ENCODE measurements around the gene S1PR4.

The S1PR4 gene

GRCh38 chr19:3178377-3178972, at the start of gene S1PR4:
S1PR4 (plus strand) TSS chr19:3178769; CDS start chr19:3178793, 24 bp downstream.
- no peak for DNase-seq (ENCODE audit: low spot score)

GRCh38 chr19:3129112-3129511, 49.5 kb upstream of the S1PR4 start:
- no peak for DNase-seq (ENCODE audit: low spot score)

- no peak for DNase-seq (ENCODE audit: low spot score)
Measured at GRCh38 chr19:3131168-3131567, 47.4 kb upstream of the S1PR4 start.

GRCh38 chr19:3132971-3133792, 45.4 kb upstream of the S1PR4 start:
- DNase-seq (ENCODE audit: low spot score) = peak; percentile 63

GRCh38 chr19:3133793-3134116, 44.8 kb upstream of the S1PR4 start:
- DNase-seq (ENCODE audit: low spot score) = no peak

GRCh38 chr19:3135961-3136683, 42.4 kb upstream of the S1PR4 start, which contains the start of gene GNA15:
GNA15 (plus strand) TSS chr19:3136033; CDS start chr19:3136451, 418 bp downstream.
- no peak for DNase-seq (ENCODE audit: low spot score)

GRCh38 chr19:3136684-3137055, 41.9 kb upstream of the S1PR4 start:
- no peak for DNase-seq (ENCODE audit: low spot score)

GRCh38 chr19:3137119-3137518, 41.5 kb upstream of the S1PR4 start:
- DNase-seq (ENCODE audit: low spot score) = no peak

GRCh38 chr19:3138268-3138667, 40.3 kb upstream of the S1PR4 start:
- DNase-seq (ENCODE audit: low spot score) = no peak

- no peak for DNase-seq (ENCODE audit: low spot score)
Measured at GRCh38 chr19:3140667-3141038, 37.9 kb upstream of the S1PR4 start.

- DNase-seq (ENCODE audit: low spot score) = no peak
Measured at GRCh38 chr19:3142292-3142670, 36.3 kb upstream of the S1PR4 start.

GRCh38 chr19:3142781-3143337, 35.7 kb upstream of the S1PR4 start:
- no peak for DNase-seq (ENCODE audit: low spot score)

- peak; percentile 41 for DNase-seq (ENCODE audit: low spot score)
Measured at GRCh38 chr19:3145909-3146676, 32.5 kb upstream of the S1PR4 start.

GRCh38 chr19:3146677-3147100, 31.9 kb upstream of the S1PR4 start:
- DNase-seq (ENCODE audit: low spot score) = no peak

GRCh38 chr19:3148503-3148902, 30.1 kb upstream of the S1PR4 start:
- DNase-seq (ENCODE audit: low spot score) = no peak

- no peak for DNase-seq (ENCODE audit: low spot score)
Measured at GRCh38 chr19:3149089-3149488, 29.5 kb upstream of the S1PR4 start.

- no peak for DNase-seq (ENCODE audit: low spot score)
Measured at GRCh38 chr19:3149526-3150505, 28.8 kb upstream of the S1PR4 start.

- DNase-seq (ENCODE audit: low spot score) = no peak
Measured at GRCh38 chr19:3150739-3151329, 27.7 kb upstream of the S1PR4 start.

- no peak for DNase-seq (ENCODE audit: low spot score)
Measured at GRCh38 chr19:3151563-3152418, 26.8 kb upstream of the S1PR4 start.

GRCh38 chr19:3152419-3152780, 26.2 kb upstream of the S1PR4 start:
- DNase-seq (ENCODE audit: low spot score) = no peak
